Measurements from ENCODE around the gene NECTIN1. TPM values are rescaled to one million over a fixed set of nuclear protein-coding genes. Genes with fewer than 3 reads are reported as not detected.

The NECTIN1 gene
- total and polyA plus RNA-seq, 2 of the 4 experiments (the other 2 are of a cell fraction) = 2.3 to 4.2 TPM

GRCh38 chr11:119629834-119630624 is 99.0 kb downstream of the NECTIN1 start:
- H4K5ac ChIP-seq (ENCODE audit: low read depth, low read length) = no peak overlapping the region
- H3K27me3 ChIP-seq (ENCODE audit: control insufficient read depth, insufficient read depth, low read length) = peaks cover 52% of the 10 kb centered on the region
- no peak overlapping the region for H2AK9ac ChIP-seq (replicated peaks; ENCODE audit: low read depth, low read length, poor library complexity)
- dilution Hi-C loops (cut with HindIII; ENCODE audit: low sequenced_read_pairs, unreplicated experiment) = no loop called here
- H3K79me1 ChIP-seq (ENCODE audit: low read depth in 1 of 2, low read length in 2 of 2) = no peaks in the 10 kb centered on the region
- no peak overlapping the region for H3K56ac ChIP-seq (ENCODE audit: extremely low read depth, insufficient read depth, low read length)
- H2BK120ac ChIP-seq (ENCODE audit: low read depth, low read length) = no peak overlapping the region
- H4K8ac ChIP-seq (ENCODE audit: low read depth in 2 of 2, low read length in 2 of 2) = no peak overlapping the region
- no peak overlapping the region for H2BK5ac ChIP-seq (ENCODE audit: low read depth, low read length, poor library complexity, severe bottlenecking)
- in situ Hi-C loops (cut with MboI; ENCODE audit: low sequenced_read_pairs) = no loop called here
- no peak overlapping the region for H2AK5ac ChIP-seq (ENCODE audit: low read depth, low read length)
- no CpG with 5 or more reads among the region's 8 CpGs for WGBS, 2 experiments (ENCODE audit: extremely low coverage in 2 of 2, insufficient read length in 1 of 2)
- no peak overlapping the region for H2BK15ac ChIP-seq (ENCODE audit: low read depth, low read length)
- POLR2A ChIA-PET (ENCODE audit: unreplicated experiment) = no interaction called here
- no peak overlapping the region for H3K18ac ChIP-seq (ENCODE audit: low read depth, low read length)
- intact Hi-C loops (cut with micrococcal nuclease) = no loop called here
- CTCF ChIA-PET = no interaction called here
- DNase-seq = no peak
- H3K4ac ChIP-seq (ENCODE audit: low read depth, low read length) = no peak overlapping the region
- TF ChIP-seq SMC3 (IDR thresholded peaks at IDR 0.05; ENCODE audit: low read depth, low read length) (no peak), RAD21 (IDR thresholded peaks at IDR 0.05; ENCODE audit: low read length) (no peak), RCOR1 (IDR thresholded peaks at IDR 0.05; ENCODE audit: insufficient replicate concordance, low read length) (no peak), FOS (IDR thresholded peaks at IDR 0.05; ENCODE audit: low read depth, low read length) (no peak), CEBPB (IDR thresholded peaks at IDR 0.05; ENCODE audit: low read depth, low read length) (no peak), BHLHE40 (IDR thresholded peaks at IDR 0.05; ENCODE audit: low read depth, low read length) (no peak), POLR2A (IDR thresholded peaks at IDR 0.05; ENCODE audit: low read depth, low read length) (no peak), MAFK (IDR thresholded peaks at IDR 0.05; ENCODE audit: low read depth, low read length) (no peak), RFX5 (IDR thresholded peaks at IDR 0.05; ENCODE audit: low read depth, low read length) (no peak), USF2 (IDR thresholded peaks at IDR 0.05; ENCODE audit: low read depth, low read length) (no peak)
- H3K9me3 ChIP-seq (ENCODE audit: control insufficient read depth, insufficient read depth, low read length) = 0 out of 2 replicates have a peak, but pooled peaks cover 3% of the 10 kb centered on the region
- no peaks in the 10 kb centered on the region for H3K4me1 ChIP-seq (ENCODE audit: control insufficient read depth, insufficient read depth, low read length)
- H3K36me3 ChIP-seq (ENCODE audit: control insufficient read depth, insufficient read depth, low read length) = no peaks in the 10 kb centered on the region
- no peaks in the 10 kb centered on the region for H3K9me1 ChIP-seq (ENCODE audit: insufficient read depth, low read length)
- no peak overlapping the region for H3K27ac ChIP-seq (ENCODE audit: insufficient read depth, low read length)
- H2BK20ac ChIP-seq (ENCODE audit: low read depth, low read length) = no peak overlapping the region
- H3K4me2 ChIP-seq (ENCODE audit: low read depth, low read length) = no peak overlapping the region
- ATAC-seq (ENCODE audit: low read depth) = no peak
- H3K4me3 ChIP-seq (ENCODE audit: insufficient read depth, low read depth, low read length) = no peak overlapping the region
- H4K20me1 ChIP-seq (ENCODE audit: insufficient read depth, low read length) = no peaks in the 10 kb centered on the region
- no peak overlapping the region for H3K23ac ChIP-seq (ENCODE audit: low read depth, low read length)
- no peak overlapping the region for H3K9ac ChIP-seq (ENCODE audit: low read depth, low read length)
- no peak overlapping the region for H2AFZ ChIP-seq (replicated peaks; ENCODE audit: low read length, poor library complexity)
- H3K14ac ChIP-seq (replicated peaks; ENCODE audit: low read depth, low read length) = no peak overlapping the region
- H4K91ac ChIP-seq (ENCODE audit: insufficient read depth, low read depth, low read length) = no peak overlapping the region
- no TSS peak for BruUV-seq (replicated peaks)

All from IMR-90 (cell line).